GM23338 (cell line): Measurements from ENCODE around the gene TBPL2. TPM values are rescaled to one million over a fixed set of nuclear protein-coding genes. Genes with fewer than 3 reads are reported as not detected.

Experiments used
- ATAC-seq: fragments of 200-7000 bp; cut with Tn5 transposase; 3 replicates; pipeline ENCODE4 v1.9.1; 2020
- DNase-seq: peaks from one replicate; pipeline ENCODE4 v3.0.0-alpha.2; 2015; ENCODE audit warnings: low spot score
- H2AFZ ChIP-seq: fragments of 200-600 bp; sonication (generic); 2 replicates; pipeline ENCODE4 v1.8.0; 2016; ENCODE audit warnings: antibody characterized with exemption, mild to moderate bottlenecking, moderate library complexity
- H3F3A ChIP-seq: fragments of 200-600 bp; sonication (generic); replicated peaks from 2 replicates; pipeline ENCODE4 v1.8.0; 2017; ENCODE audit warnings: antibody characterized with exemption, mixed run types, low read depth
- H3K27ac ChIP-seq: fragments of 200-600 bp; sonication (generic); 2 replicates; pipeline ENCODE4 v1.6.1; 2016; ENCODE audit warnings: low read depth
- H3K27me3 ChIP-seq: fragments of 200-600 bp; sonication (generic); 2 replicates; pipeline ENCODE4 v1.8.0; 2016; ENCODE audit warnings: mild to moderate bottlenecking, mixed run types, moderate library complexity; ENCODE audit not compliant: insufficient read depth
- H3K36me3 ChIP-seq: fragments of 200-600 bp; sonication (generic); 2 replicates; pipeline ENCODE4 v1.8.0; 2016; ENCODE audit warnings: mild to moderate bottlenecking; ENCODE audit not compliant: insufficient read depth
- H3K4me1 ChIP-seq: fragments of 200-600 bp; sonication (generic); 2 replicates; pipeline ENCODE4 v1.8.0; 2016; ENCODE audit warnings: mild to moderate bottlenecking, moderate library complexity; ENCODE audit not compliant: insufficient read depth
- H3K4me2 ChIP-seq: fragments of 200-600 bp; sonication (generic); 2 replicates; pipeline ENCODE4 v1.7.1; 2017; ENCODE audit warnings: mixed run types
- H3K4me3 ChIP-seq: fragments of 200-600 bp; sonication (generic); 2 replicates; pipeline ENCODE4 v1.6.1; 2016; ENCODE audit warnings: mixed run types
- H3K79me2 ChIP-seq: fragments of 200-600 bp; sonication (generic); replicated peaks from 2 replicates; pipeline ENCODE4 v1.8.0; 2017; ENCODE audit warnings: mild to moderate bottlenecking; ENCODE audit not compliant: insufficient read depth
- H3K9me2 ChIP-seq: fragments of 200-600 bp; sonication (generic); 2 replicates; pipeline ENCODE4 v1.8.0; 2017; ENCODE audit not compliant: insufficient read depth
- H4K20me1 ChIP-seq: fragments of 200-600 bp; sonication (generic); replicated peaks from 2 replicates; pipeline ENCODE4 v1.8.0; 2017; ENCODE audit warnings: mild to moderate bottlenecking; ENCODE audit not compliant: insufficient read depth
- H3K27ac Mint-ChIP-seq: 2 replicates; pipeline ENCODE4 v1.8.0; 2020; ENCODE audit warnings: inconsistent platforms, mild to moderate bottlenecking, moderate library complexity, mixed read lengths
- H3K27me3 Mint-ChIP-seq: 3 replicates; pipeline ENCODE4 v1.8.0; 2022; ENCODE audit warnings: low read depth, mild to moderate bottlenecking, moderate library complexity, mixed read lengths, inconsistent platforms; ENCODE audit not compliant: insufficient read depth, poor library complexity
- H3K36me3 Mint-ChIP-seq: 3 replicates; pipeline ENCODE4 v1.8.0; 2021; ENCODE audit warnings: low read depth, mild to moderate bottlenecking, inconsistent platforms, moderate library complexity, mixed read lengths
- H3K4me1 Mint-ChIP-seq: 3 replicates; pipeline ENCODE4 v1.8.0; 2020; ENCODE audit warnings: mild to moderate bottlenecking, inconsistent platforms, mixed read lengths
- H3K4me3 Mint-ChIP-seq: 3 replicates; pipeline ENCODE4 v1.8.0; 2021; ENCODE audit warnings: moderate library complexity, mild to moderate bottlenecking, inconsistent platforms, mixed read lengths
- H3K9me3 Mint-ChIP-seq: 3 replicates; pipeline ENCODE4 v1.8.0; 2020; ENCODE audit warnings: moderate library complexity, mild to moderate bottlenecking, inconsistent platforms, mixed read lengths
- CREB1 ChIP-seq: fragments of 250-450 bp; sonication (Bioruptor Pico); IDR thresholded peaks from 2 replicates; pipeline ENCODE4 v1.5.0; 2020; ENCODE audit warnings: low read depth, mild to moderate bottlenecking, moderate library complexity
- CTCF ChIP-seq, 2 experiments: fragments of 200-600 bp in 1 of 2; sonication (generic) in 1 of 2; conservative IDR thresholded peaks; 2 replicates each; pipeline versions ENCODE4 v1.5.1 to v1.6.1; 2016 to 2017; ENCODE audit warnings: antibody characterized with exemption in 2 of 2, low read depth in 2 of 2, mild to moderate bottlenecking in 2 of 2, moderate library complexity in 1 of 2
- EZH2phosphoT487 ChIP-seq: fragments of 200-600 bp; sonication (generic); IDR thresholded peaks from one replicate; pipeline ENCODE4 v1.8.1; 2018; ENCODE audit warnings: antibody characterized with exemption; ENCODE audit not compliant: unreplicated experiment
- JUNB ChIP-seq: IDR thresholded peaks from one replicate; pipeline ENCODE4 v1.6.1; 2016; ENCODE audit warnings: antibody characterized with exemption; ENCODE audit not compliant: unreplicated experiment
- REST ChIP-seq: IDR thresholded peaks from one replicate; pipeline ENCODE4 v1.6.1; 2018; ENCODE audit warnings: antibody characterized with exemption; ENCODE audit not compliant: unreplicated experiment
- ZNF331 ChIP-seq: fragments of 250-450 bp; sonication (Bioruptor Pico); IDR thresholded peaks from 2 replicates; pipeline ENCODE4 v1.5.0; 2020; ENCODE audit warnings: low read depth, mild to moderate bottlenecking, moderate library complexity
- polyA plus RNA-seq: library from polyadenylated mRNA; unstranded; fragments of >200 nt; fragmentation: Nextera tagmentation; extraction: Ambion mirVana; gene quantifications from 2 replicates; pipeline ENCODE4 v1.2.1, GENCODE V29; 2016
- total RNA-seq: library from RNA; depleted of rRNA; stranded (reverse); fragments of >200 nt; shearing (Covaris generic); gene quantifications from 2 replicates; pipeline ENCODE4 v1.2.3, GENCODE V29; 2014
- TF ChIP-seq, protein P1 (sequence below): fragments of 250-450 bp; sonication (Bioruptor Pico); IDR thresholded peaks from 2 replicates; pipeline ENCODE4 v1.5.0; 2020; ENCODE audit warnings: mild to moderate bottlenecking, moderate library complexity

Gene TBPL2
- total and polyA plus RNA-seq, 2 experiments from 2014 or later: 0.24 TPM; not detected in 1

DNA sequence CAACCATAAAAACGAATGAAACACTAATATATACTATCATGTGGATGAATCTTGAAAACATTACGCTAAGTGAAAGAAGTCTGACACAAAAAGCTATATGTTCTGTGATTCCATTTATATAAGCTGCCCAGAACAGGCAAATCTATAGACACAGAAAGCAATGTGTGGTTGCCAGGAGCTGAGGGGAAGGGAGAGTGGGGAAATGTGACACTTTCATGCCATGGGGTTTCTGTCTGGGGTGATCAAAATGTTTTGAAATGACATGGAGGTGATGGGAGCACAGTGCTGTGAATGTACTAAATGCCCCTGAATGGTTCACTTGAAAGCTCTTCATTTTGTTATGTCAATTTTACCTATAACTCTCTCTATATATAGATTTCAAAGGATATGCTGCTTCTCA, 58.9 kb downstream of the TBPL2 start:
- no peak overlapping the region for H3K4me3 ChIP-seq
- no peaks in the 10 kb centered on the region for H3K9me2 ChIP-seq
- no peaks in the 10 kb centered on the region for H3K27me3 Mint-ChIP-seq
- H3K27ac Mint-ChIP-seq: no peak overlapping the region
- DNase-seq: no peak
- H3K36me3 ChIP-seq: peaks cover 19% of the 10 kb centered on the region
- peaks cover 3% of the 10 kb centered on the region for H4K20me1 ChIP-seq
- no peaks in the 10 kb centered on the region for H3F3A ChIP-seq
- no peaks in the 10 kb centered on the region for H3K4me1 ChIP-seq
- H2AFZ ChIP-seq: no peak overlapping the region
- no peaks in the 10 kb centered on the region for H3K9me3 Mint-ChIP-seq
- peaks cover 28% of the 10 kb centered on the region for H3K36me3 Mint-ChIP-seq
- H3K4me3 Mint-ChIP-seq: no peak overlapping the region
- no peak overlapping the region for H3K27ac ChIP-seq
- no peaks in the 10 kb centered on the region for H3K79me2 ChIP-seq
- no peaks in the 10 kb centered on the region for H3K27me3 ChIP-seq
- TF ChIP-seq JUNB (no peak), REST (no peak), CREB1 (CRISPR knock-in tag) (no peak), ZNF331 (CRISPR knock-in tag) (no peak), CTCF (conservative IDR thresholded peaks at IDR 0.05; ENCODE audit: low read depth in 2 of 2) (no peak), EZH2phosphoT487 (no peak)
- TF ChIP-seq, protein P1, sequence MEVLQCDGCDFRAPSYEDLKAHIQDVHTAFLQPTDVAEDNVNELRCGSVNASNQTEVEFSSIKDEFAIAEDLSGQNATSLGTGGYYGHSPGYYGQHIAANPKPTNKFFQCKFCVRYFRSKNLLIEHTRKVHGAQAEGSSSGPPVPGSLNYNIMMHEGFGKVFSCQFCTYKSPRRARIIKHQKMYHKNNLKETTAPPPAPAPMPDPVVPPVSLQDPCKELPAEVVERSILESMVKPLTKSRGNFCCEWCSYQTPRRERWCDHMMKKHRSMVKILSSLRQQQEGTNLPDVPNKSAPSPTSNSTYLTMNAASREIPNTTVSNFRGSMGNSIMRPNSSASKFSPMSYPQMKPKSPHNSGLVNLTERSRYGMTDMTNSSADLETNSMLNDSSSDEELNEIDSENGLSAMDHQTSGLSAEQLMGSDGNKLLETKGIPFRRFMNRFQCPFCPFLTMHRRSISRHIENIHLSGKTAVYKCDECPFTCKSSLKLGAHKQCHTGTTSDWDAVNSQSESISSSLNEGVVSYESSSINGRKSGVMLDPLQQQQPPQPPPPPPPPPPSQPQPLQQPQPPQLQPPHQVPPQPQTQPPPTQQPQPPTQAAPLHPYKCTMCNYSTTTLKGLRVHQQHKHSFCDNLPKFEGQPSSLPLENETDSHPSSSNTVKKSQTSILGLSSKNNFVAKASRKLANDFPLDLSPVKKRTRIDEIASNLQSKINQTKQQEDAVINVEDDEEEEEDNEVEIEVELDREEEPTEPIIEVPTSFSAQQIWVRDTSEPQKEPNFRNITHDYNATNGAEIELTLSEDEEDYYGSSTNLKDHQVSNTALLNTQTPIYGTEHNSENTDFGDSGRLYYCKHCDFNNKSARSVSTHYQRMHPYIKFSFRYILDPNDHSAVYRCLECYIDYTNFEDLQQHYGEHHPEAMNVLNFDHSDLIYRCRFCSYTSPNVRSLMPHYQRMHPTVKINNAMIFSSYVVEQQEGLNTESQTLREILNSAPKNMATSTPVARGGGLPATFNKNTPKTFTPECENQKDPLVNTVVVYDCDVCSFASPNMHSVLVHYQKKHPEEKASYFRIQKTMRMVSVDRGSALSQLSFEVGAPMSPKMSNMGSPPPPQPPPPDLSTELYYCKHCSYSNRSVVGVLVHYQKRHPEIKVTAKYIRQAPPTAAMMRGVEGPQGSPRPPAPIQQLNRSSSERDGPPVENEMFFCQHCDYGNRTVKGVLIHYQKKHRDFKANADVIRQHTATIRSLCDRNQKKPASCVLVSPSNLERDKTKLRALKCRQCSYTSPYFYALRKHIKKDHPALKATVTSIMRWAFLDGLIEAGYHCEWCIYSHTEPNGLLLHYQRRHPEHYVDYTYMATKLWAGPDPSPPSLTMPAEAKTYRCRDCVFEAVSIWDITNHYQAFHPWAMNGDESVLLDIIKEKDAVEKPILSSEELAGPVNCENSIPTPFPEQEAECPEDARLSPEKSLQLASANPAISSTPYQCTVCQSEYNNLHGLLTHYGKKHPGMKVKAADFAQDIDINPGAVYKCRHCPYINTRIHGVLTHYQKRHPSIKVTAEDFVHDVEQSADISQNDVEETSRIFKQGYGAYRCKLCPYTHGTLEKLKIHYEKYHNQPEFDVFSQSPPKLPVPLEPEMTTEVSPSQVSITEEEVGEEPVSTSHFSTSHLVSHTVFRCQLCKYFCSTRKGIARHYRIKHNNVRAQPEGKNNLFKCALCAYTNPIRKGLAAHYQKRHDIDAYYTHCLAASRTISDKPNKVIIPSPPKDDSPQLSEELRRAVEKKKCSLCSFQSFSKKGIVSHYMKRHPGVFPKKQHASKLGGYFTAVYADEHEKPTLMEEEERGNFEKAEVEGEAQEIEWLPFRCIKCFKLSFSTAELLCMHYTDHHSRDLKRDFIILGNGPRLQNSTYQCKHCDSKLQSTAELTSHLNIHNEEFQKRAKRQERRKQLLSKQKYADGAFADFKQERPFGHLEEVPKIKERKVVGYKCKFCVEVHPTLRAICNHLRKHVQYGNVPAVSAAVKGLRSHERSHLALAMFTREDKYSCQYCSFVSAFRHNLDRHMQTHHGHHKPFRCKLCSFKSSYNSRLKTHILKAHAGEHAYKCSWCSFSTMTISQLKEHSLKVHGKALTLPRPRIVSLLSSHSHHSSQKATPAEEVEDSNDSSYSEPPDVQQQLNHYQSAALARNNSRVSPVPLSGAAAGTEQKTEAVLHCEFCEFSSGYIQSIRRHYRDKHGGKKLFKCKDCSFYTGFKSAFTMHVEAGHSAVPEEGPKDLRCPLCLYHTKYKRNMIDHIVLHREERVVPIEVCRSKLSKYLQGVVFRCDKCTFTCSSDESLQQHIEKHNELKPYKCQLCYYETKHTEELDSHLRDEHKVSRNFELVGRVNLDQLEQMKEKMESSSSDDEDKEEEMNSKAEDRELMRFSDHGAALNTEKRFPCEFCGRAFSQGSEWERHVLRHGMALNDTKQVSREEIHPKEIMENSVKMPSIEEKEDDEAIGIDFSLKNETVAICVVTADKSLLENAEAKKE: no peak
- H3K4me2 ChIP-seq: no peak overlapping the region
- H3K4me1 Mint-ChIP-seq: no peaks in the 10 kb centered on the region
- ATAC-seq: no peak
